Retinal pigment epithelial cell (primary cell): ENCODE measurements around the gene LRRC41.

Source experiments
- DNase-seq: peaks from one replicate; pipeline ENCODE4 v3.0.0-alpha.2; 2010; ENCODE audit warnings: low read depth
- H3K4me3 ChIP-seq: 2 replicates; pipeline ENCODE4 v1.5.1; 2011; ENCODE audit warnings: mild to moderate bottlenecking, low read length, control low read depth, moderate library complexity
- CTCF ChIP-seq: conservative IDR thresholded peaks from 2 replicates; pipeline ENCODE4 v1.5.1; 2011; ENCODE audit warnings: low read depth, low read length, control low read depth, inconsistent platforms

LRRC41 gene

DNA sequence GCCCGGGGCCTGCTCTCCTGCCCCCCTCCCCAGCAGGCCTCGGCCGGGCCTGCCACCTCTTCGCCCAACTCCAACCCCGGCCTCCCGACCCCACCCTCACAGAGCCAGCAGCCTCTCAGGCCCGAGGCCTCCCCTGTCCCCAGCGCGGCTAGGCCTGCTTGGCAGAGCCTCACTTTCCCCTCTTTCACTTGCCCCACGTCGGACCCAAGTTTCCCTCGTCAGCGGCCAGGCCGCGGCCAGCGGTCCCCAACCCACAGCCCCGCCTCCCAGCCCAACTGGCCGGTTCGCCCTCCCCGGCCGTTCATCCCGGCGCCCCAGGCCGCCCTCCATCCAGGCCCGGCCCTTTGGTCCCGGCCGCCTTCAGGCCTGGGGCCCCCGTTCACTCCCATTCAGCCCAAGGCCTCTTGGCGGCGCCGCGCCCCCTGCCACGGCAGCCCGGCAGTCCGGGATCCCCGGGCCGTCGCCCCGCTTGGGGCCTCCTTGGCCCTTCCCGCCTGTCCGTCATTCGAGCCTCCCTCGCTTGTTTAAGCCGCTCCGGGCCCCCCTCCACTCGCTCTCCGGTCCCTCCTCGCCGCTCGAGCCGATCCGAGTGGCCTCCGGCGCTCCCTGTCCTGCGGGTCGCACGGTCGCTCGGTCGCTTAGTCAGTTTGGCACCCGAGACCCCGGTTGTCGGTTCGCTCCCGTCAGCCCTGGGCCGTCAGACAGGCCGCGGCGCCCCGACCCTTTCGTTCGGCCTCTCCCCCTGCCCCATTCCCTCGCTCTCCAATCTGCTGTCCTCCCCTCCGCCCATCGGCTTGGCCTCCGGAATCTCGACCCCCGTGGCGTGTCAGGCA lies 1.4 kb downstream of the LRRC41 start:
- DNase-seq = no peak
- H3K4me3 ChIP-seq = peak overlapping the region; percentile 98
- TF ChIP-seq CTCF = peak; percentile 28

- DNase-seq = no peak
- no peak for TF ChIP-seq CTCF
- H3K4me3 ChIP-seq = peak overlapping the region; percentile 98
These were observed 2.0 kb downstream of the LRRC41 start for GRCh38 chr1:46301406-46301807.

- DNase-seq = no peak
- peak overlapping the region; percentile 98 for H3K4me3 ChIP-seq
- no peak for TF ChIP-seq CTCF
These were observed 2.6 kb downstream of the LRRC41 start for GRCh38 chr1:46300673-46301405.

GRCh38 chr1:46298387-46298786 lies 5.0 kb downstream of the LRRC41 start:
- H3K4me3 ChIP-seq = no peak overlapping the region
- no peak for TF ChIP-seq CTCF
- DNase-seq = no peak

DNA sequence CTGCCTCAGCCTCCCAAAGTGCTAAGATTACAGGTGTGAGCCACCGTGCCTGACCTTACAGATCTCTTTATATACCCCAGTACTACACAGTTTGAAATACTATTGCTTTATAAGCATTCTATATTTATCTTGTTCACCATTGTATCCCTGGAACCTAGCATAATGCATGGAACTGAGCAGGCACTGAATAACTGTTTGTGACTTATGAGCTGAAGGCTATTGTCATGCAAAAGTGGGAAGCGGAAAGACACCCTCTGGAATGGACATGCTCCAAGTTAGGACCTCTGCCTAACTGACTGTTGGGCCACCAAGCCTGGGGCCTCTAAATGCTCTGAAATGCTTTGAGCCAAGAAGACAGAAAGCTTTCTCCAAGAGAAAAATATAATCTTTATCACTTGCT lies 8.1 kb downstream of the LRRC41 start:
- no peak for TF ChIP-seq CTCF
- DNase-seq = no peak
- H3K4me3 ChIP-seq = no peak overlapping the region

- no peak for DNase-seq
- no peak for TF ChIP-seq CTCF
- no peak overlapping the region for H3K4me3 ChIP-seq
These were observed 13.4 kb downstream of the LRRC41 start for GRCh38 chr1:46289976-46290375.

DNA sequence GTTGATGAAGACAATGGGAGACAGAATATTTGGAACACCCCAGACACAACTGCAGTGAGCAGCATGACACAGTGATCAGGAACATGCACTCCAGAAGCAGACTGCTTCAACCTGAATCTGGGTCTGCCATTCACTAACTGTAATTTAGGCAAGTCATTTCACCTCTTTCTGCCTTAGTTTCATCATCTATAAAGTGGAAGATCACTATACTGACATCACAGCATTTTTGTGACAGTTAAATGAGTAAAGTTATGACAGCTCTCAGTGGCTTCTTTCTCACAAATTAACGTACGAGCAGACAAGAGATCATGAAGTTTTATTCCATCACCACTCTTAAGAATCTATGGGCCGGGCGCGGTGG lies 14.3 kb downstream of the LRRC41 start:
- TF ChIP-seq CTCF = no peak
- DNase-seq = no peak
- no peak overlapping the region for H3K4me3 ChIP-seq
